A549 treated with GW870086 at 1 μM for 4 hours (cell line): Measurements from ENCODE around the gene CFP. TPM values are rescaled to one million over a fixed set of nuclear protein-coding genes. Genes with fewer than 3 reads are reported as not detected.

ENCODE experiments used
- total RNA-seq: library from RNA; stranded (reverse); fragments of 200-300 nt; extraction: Qiagen RNA extraction; gene quantifications from 5 replicates; pipeline ENCODE4 v1.2.3, GENCODE V29; 2022; ENCODE audit warnings: low read depth

CFP gene
- 0.20 to 1.0 TPM (median 0.31 TPM) in 5 replicates for total RNA-seq

GRCh38 chrX:47629419-47630200, at the start of gene CFP:
Gene CFP (minus strand): TSS chrX:47629930. CDS start chrX:47629844, 86 bp downstream.

GRCh38 chrX:47658684-47659420, 29.1 kb upstream of the CFP start, which contains the start of gene UXT:
Gene UXT (minus strand): TSS chrX:47659180. CDS start chrX:47658927, 253 bp downstream.

GRCh38 chrX:47650164-47651042, 20.7 kb upstream of the CFP start, which contains the start of gene ELK1:
Gene ELK1 (minus strand): TSS chrX:47650563. CDS start chrX:47641441, 9,122 bp downstream.

GRCh38 chrX:47619486-47620302, 10.0 kb downstream of the CFP start, which contains the start of gene SYN1:
Gene SYN1 (minus strand): TSS chrX:47619857. CDS start chrX:47619728, 129 bp downstream.

GRCh38 chrX:47581731-47582647, 47.7 kb downstream of the CFP start, which contains the start of gene TIMP1:
Gene TIMP1 (plus strand): TSS chrX:47582436. CDS start chrX:47583416, 980 bp downstream.

Other genes starting within 250 kb of the CFP start
- gene ZNF41, start 146.7 kb downstream of the CFP start, total RNA-seq, result 2.9 to 4.5 TPM (median 3.7 TPM) in 5 replicates
- gene ARAF, start 68.7 kb downstream of the CFP start, total RNA-seq, result 42.9 to 60.7 TPM (median 57.8 TPM) in 5 replicates
- gene TIMP1, start 47.5 kb downstream of the CFP start, total RNA-seq, result 264 to 288 TPM (median 272 TPM) in 5 replicates
- 0.08 to 0.36 TPM (median 0.19 TPM) in 5 replicates for gene SYN1, start 10.1 kb downstream of the CFP start, total RNA-seq
- gene ELK1, start 20.6 kb upstream of the CFP start, total RNA-seq, result 30.7 to 38.7 TPM (median 35.8 TPM) in 5 replicates
- 171 to 195 TPM (median 184 TPM) in 5 replicates for gene UXT, start 29.2 kb upstream of the CFP start, total RNA-seq
- gene ZNF81, start 207.0 kb upstream of the CFP start, total RNA-seq, result 3.3 to 7.7 TPM (median 6.2 TPM) in 5 replicates